Kidney epithelial cell (primary cell): ENCODE data around the gene ETV7. TPM values are rescaled to one million over a fixed set of nuclear protein-coding genes. Genes with fewer than 3 reads are reported as not detected.

Experiments
- DNase-seq: peaks from one replicate; pipeline ENCODE4 v3.0.0-alpha.2; 2010; ENCODE audit warnings: low read depth
- H3K27me3 ChIP-seq: 2 replicates; pipeline ENCODE4 v1.6.0; 2011; ENCODE audit warnings: low read length; ENCODE audit not compliant: control insufficient read depth, insufficient read depth
- H3K36me3 ChIP-seq: 2 replicates; pipeline ENCODE4 v1.5.1; 2011; ENCODE audit warnings: low read length; ENCODE audit not compliant: control insufficient read depth, insufficient read depth
- H3K4me3 ChIP-seq: 2 replicates; pipeline ENCODE4 v1.5.1; 2011; ENCODE audit warnings: low read depth, mild to moderate bottlenecking, control low read depth, low read length
- total RNA-seq: library from RNA; depleted of rRNA; stranded (reverse); fragments of >200 nt; gene quantifications from 2 replicates; pipeline ENCODE4 v1.2.3, GENCODE V29; 2015
- TF ChIP-seq, protein P1 (sequence below): IDR thresholded peaks from 2 replicates; pipeline ENCODE4 v1.5.1; 2011; ENCODE audit warnings: mild to moderate bottlenecking, moderate library complexity, low read length, control low read depth, inconsistent platforms; ENCODE audit not compliant: insufficient read depth, poor library complexity, severe bottlenecking

ETV7 gene
- total RNA-seq, 1 donor from 2014 or later, result 8.4 TPM

DNA sequence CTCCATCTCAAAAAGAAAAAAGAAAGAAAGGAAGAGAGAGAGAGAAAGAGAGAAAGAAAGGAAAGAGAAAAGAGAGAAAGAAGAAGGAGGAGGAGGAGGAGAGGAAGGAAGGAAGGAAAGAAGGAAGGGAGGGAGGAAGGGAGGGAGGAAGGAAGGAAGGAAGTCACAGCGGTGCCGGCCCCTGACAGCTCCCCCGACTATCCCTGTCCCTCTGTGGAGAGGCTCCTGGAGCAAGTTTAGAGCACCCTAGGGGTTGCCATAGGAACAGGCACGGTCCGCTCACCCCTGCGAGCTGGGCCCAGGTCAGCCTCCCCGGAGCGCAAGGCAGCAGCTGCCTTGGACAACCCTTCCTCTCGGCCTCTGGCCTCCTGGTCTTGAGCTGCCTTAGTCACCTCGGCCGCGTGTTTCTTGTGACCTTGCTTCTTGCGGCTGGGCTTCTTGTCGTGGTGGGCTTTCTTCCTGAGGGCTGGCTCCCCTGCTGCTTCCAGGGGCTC lies 57.6 kb downstream of the ETV7 start:
- Histone ChIP-seq H3K4me3 (no peak overlapping the region), H3K27me3 (peaks cover 28% of the 10 kb centered on the region), H3K36me3 (no peaks in the 10 kb centered on the region)
- DNase-seq, result no peak
- TF ChIP-seq, protein P1, sequence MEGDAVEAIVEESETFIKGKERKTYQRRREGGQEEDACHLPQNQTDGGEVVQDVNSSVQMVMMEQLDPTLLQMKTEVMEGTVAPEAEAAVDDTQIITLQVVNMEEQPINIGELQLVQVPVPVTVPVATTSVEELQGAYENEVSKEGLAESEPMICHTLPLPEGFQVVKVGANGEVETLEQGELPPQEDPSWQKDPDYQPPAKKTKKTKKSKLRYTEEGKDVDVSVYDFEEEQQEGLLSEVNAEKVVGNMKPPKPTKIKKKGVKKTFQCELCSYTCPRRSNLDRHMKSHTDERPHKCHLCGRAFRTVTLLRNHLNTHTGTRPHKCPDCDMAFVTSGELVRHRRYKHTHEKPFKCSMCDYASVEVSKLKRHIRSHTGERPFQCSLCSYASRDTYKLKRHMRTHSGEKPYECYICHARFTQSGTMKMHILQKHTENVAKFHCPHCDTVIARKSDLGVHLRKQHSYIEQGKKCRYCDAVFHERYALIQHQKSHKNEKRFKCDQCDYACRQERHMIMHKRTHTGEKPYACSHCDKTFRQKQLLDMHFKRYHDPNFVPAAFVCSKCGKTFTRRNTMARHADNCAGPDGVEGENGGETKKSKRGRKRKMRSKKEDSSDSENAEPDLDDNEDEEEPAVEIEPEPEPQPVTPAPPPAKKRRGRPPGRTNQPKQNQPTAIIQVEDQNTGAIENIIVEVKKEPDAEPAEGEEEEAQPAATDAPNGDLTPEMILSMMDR, result no peak

DNA sequence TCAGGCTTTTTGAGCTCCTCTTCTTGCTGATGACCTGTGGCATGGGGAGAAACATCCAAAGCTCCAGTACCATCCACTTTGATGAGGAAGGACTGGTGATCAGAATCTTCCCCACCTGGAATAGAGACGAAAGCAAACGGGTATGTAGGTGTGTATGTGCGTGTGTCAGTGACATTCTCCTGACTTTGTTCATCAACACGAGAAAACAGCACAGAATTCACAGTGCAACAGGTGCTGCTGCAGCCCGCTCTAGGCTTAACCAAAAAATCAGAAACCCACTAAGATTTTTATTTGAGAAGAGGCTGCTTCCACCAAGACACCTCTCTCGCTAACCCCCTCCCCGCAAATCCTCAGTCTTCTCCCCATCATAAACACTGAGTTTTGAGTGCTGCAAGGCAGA lies 58.9 kb downstream of the ETV7 start:
- TF ChIP-seq, protein P1, result no peak
- no peak for DNase-seq
- Histone ChIP-seq H3K27me3 (peaks cover 20% of the 10 kb centered on the region), H3K4me3 (no peak overlapping the region), H3K36me3 (no peaks in the 10 kb centered on the region)

DNA sequence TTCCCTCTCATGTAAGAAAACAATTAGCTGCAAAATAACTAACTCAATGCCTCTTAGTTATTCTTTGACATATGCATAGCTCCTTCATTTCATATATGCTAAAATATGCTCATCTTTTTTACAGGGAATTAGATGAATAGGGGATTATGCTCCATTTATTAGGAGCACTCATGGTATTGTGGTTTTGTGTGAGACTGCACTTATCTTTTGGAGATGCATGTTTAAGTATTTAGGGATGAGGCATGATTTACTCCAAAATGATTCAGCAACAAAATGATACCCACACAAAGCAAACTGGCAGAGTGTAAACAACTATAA lies 59.6 kb downstream of the ETV7 start:
- TF ChIP-seq, protein P1, result no peak
- Histone ChIP-seq H3K36me3 (no peaks in the 10 kb centered on the region), H3K4me3 (no peak overlapping the region), H3K27me3 (peaks cover 18% of the 10 kb centered on the region)
- DNase-seq, result no peak

DNA sequence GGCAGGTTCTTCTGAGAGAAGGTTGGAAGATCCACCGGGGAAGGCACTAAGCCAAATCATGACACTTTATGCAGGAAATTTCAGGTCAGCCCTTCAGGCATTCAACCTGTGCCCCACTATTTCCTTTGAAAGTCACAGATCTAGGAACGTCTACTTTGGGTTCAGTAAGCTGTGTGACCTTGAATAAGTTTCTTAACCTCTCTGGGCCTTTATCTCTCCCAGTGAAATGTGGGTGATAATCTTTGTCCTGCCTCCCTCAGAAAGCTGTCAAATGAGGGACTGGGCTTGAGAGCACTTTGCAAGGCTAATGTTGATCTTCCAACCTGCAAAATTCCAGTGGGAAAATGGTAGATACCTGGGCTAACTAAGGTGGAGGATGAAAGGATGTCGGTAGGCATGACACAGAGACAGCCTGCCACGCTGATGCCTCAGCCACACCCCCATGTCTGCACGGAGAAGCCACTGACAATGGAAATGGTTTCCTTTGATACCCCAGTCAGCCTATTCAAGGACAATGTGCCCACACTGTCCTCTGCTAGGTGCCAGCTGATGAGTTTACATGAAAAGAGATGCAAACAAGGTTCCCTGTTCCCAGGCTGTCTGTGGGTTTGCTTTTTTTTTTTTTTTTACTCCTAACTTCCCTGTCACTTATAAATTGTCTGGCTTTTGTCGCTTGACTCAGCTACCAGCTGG lies 60.1 kb downstream of the ETV7 start:
- TF ChIP-seq, protein P1, result no peak
- no peaks in the 10 kb centered on the region for H3K36me3 ChIP-seq
- no peak for DNase-seq
- H3K27me3 ChIP-seq, result peaks cover 18% of the 10 kb centered on the region
- H3K4me3 ChIP-seq, result no peak overlapping the region

DNA sequence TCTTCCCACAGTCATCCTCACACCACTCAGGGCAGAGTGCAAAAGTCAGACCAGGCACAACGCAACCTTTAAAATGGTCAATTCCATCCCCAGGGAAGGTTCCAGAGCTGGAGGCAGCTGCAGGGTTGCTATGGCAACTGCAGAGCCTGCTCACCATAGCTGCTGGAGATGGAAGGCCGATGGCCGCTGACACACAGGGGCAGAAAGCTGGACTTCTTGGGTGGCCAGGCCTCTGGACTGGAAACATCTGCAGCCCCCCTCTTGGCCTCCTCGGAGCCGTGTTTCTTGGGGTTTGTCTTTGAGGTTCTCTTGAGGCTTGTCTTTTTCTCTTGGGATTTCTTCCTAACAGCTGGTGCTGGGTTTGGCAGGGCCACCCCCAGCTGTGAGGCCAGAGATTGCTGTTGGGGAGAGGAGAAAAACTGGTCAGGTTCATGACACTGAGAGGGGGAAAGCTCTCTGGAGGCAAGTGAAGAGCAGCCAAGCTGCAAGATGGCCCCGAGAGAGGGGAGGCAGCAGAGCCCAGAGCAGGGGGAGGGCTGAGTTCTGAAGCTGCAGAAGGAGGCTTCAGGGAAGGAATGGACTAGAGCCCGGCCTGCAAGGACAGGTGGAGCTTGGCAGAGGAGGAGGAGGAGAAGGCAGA lies 61.0 kb downstream of the ETV7 start:
- no peak overlapping the region for H3K4me3 ChIP-seq
- DNase-seq, result no peak
- no peaks in the 10 kb centered on the region for H3K36me3 ChIP-seq
- peaks cover 18% of the 10 kb centered on the region for H3K27me3 ChIP-seq
- TF ChIP-seq, protein P1, result no peak
